Caco-2 (cell line): Measurements from ENCODE around the gene UST. TPM values are rescaled to one million over a fixed set of nuclear protein-coding genes. Genes with fewer than 3 reads are reported as not detected.
"Not testable (repeated sequence)": the region's sequence is repeated elsewhere in the genome, so short reads cannot be mapped to it uniquely, and the experiment has no call there.

Experiments
- BruUV-seq: library from RNA; stranded (reverse); fragments of 400-500 nt; replicated peaks from 2 replicates; lab custom pipeline; 2021; lab: Mats Ljungman, UMichigan
- CTCF ChIA-PET: fragments of 300-600 bp; sonication (Branson Sonifier 250); formaldehyde crosslinking; loops from one replicate; lab custom pipeline; 2022; ENCODE audit warnings: antibody characterized with exemption; lab: Charles Lee
- POLR2A ChIA-PET: fragments of 300-600 bp; sonication (Branson Sonifier 250); formaldehyde crosslinking; loops from one replicate; lab custom pipeline; 2022; ENCODE audit warnings: antibody characterized with exemption; lab: Charles Lee
- DNase-seq, 2 experiments: peaks; one replicate each; pipeline versions ENCODE4 v3.0.0 to v3.0.0-alpha.2; 2020 to 2022
- H3K27me3 ChIP-seq: replicated peaks from 2 replicates; pipeline ENCODE4 v1.6.0; 2011; ENCODE audit warnings: low read length; ENCODE audit not compliant: control insufficient read depth, insufficient read depth
- H3K36me3 ChIP-seq: 2 replicates; pipeline ENCODE4 v1.5.1; 2011; ENCODE audit warnings: low read length; ENCODE audit not compliant: control insufficient read depth, insufficient read depth
- H3K4me1 ChIP-seq: fragments of 250-450 bp; sonication (Bioruptor Pico); 2 replicates; pipeline ENCODE4 v1.5.1; 2020; ENCODE audit warnings: mild to moderate bottlenecking
- H3K4me3 ChIP-seq: 2 replicates; pipeline ENCODE4 v1.5.1; 2011; ENCODE audit warnings: low read depth, mild to moderate bottlenecking, control low read depth, low read length
- H3K9me3 ChIP-seq: fragments of 250-450 bp; sonication (Bioruptor Pico); 2 replicates; pipeline ENCODE4 v1.5.1; 2020; ENCODE audit warnings: mild to moderate bottlenecking, moderate library complexity
- H3K27ac Mint-ChIP-seq: one replicate; pipeline ENCODE4 v1.8.0; 2022; ENCODE audit warnings: mixed read lengths; ENCODE audit not compliant: unreplicated experiment
- H3K27me3 Mint-ChIP-seq: one replicate; pipeline ENCODE4 v1.8.0; 2022; ENCODE audit warnings: mixed read lengths; ENCODE audit not compliant: insufficient read depth, unreplicated experiment
- H3K36me3 Mint-ChIP-seq: one replicate; pipeline ENCODE4 v1.8.0; 2022; ENCODE audit warnings: mild to moderate bottlenecking, mixed read lengths; ENCODE audit not compliant: insufficient read depth, unreplicated experiment
- H3K4me1 Mint-ChIP-seq: one replicate; pipeline ENCODE4 v1.8.0; 2022; ENCODE audit warnings: low read depth, mixed read lengths; ENCODE audit not compliant: unreplicated experiment
- H3K4me3 Mint-ChIP-seq: one replicate; pipeline ENCODE4 v1.8.0; 2022; ENCODE audit warnings: mild to moderate bottlenecking, moderate library complexity, mixed read lengths; ENCODE audit not compliant: unreplicated experiment
- H3K9me3 Mint-ChIP-seq: one replicate; pipeline ENCODE4 v1.8.0; 2022; ENCODE audit warnings: mixed read lengths; ENCODE audit not compliant: unreplicated experiment
- intact Hi-C: fragments of 100-400 bp; cut with micrococcal nuclease; formaldehyde crosslinking; loops from one replicate; pipeline ENCODE4 v1.10.0; 2022; ENCODE audit not compliant: unreplicated experiment
- total RNA-seq: library from RNA; stranded (reverse); gene quantifications from 2 replicates; pipeline ENCODE4 v1.2.3, GENCODE V29; 2022
- TF ChIP-seq, protein P1 (sequence below), 2 experiments: fragments of 200-600 bp in 1 of 2; IDR thresholded peaks; 1 replicate in 1 of 2; 2 replicates in 1 of 2; pipeline versions ENCODE4 v1.5.1 to v1.8.0; 2011 to 2022; ENCODE audit warnings: antibody characterized with exemption in 1 of 2, control low read depth in 1 of 2, inconsistent platforms in 1 of 2, low read depth in 1 of 2, low read length in 1 of 2, mild to moderate bottlenecking in 1 of 2, moderate library complexity in 1 of 2; ENCODE audit not compliant: insufficient read depth in 1 of 2, severe bottlenecking in 1 of 2, unreplicated experiment in 1 of 2

The UST gene
- total RNA-seq, 1 experiment from 2014 or later = not detected

DNA sequence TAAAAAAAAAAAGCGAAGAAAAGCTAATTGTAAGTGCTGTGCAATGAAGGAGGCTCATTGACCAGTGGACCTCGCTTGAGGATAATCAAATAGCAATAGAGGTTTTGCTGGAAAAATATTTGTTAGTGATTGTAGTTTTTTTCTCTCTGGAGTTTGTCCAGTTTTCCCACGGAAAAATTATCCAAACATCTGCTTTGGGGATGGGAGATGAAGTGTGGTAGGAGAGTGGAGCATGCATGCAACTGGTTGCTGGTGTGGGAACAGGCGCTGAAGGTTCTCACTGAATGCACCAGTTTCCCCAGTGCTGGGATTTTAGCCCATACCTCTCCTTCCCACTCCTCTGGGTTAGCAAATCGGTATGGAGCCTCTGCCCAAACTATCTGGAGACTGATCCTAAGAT, 288.9 kb downstream of the UST start:
- H3K36me3 Mint-ChIP-seq = no peaks in the 10 kb centered on the region
- Histone ChIP-seq H3K4me3 (no peak overlapping the region), H3K36me3 (no peaks in the 10 kb centered on the region), H3K4me1 (no peaks in the 10 kb centered on the region), H3K27me3 (no peaks in the 10 kb centered on the region), H3K9me3 (no peaks in the 10 kb centered on the region)
- POLR2A ChIA-PET = no interaction called here
- no peak overlapping the region for H3K27ac Mint-ChIP-seq
- H3K4me1 Mint-ChIP-seq = no peaks in the 10 kb centered on the region
- no peaks in the 10 kb centered on the region for H3K27me3 Mint-ChIP-seq
- DNase-seq = no peak
- TF ChIP-seq, protein P1, sequence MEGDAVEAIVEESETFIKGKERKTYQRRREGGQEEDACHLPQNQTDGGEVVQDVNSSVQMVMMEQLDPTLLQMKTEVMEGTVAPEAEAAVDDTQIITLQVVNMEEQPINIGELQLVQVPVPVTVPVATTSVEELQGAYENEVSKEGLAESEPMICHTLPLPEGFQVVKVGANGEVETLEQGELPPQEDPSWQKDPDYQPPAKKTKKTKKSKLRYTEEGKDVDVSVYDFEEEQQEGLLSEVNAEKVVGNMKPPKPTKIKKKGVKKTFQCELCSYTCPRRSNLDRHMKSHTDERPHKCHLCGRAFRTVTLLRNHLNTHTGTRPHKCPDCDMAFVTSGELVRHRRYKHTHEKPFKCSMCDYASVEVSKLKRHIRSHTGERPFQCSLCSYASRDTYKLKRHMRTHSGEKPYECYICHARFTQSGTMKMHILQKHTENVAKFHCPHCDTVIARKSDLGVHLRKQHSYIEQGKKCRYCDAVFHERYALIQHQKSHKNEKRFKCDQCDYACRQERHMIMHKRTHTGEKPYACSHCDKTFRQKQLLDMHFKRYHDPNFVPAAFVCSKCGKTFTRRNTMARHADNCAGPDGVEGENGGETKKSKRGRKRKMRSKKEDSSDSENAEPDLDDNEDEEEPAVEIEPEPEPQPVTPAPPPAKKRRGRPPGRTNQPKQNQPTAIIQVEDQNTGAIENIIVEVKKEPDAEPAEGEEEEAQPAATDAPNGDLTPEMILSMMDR (IDR thresholded peaks at IDR 0.05; ENCODE audit: insufficient read depth in 1 of 2, low read depth in 1 of 2, low read length in 1 of 2, severe bottlenecking in 1 of 2, unreplicated experiment in 1 of 2) = no peak
- intact Hi-C loops = no loop called here
- BruUV-seq = no TSS peak
- H3K9me3 Mint-ChIP-seq = no peaks in the 10 kb centered on the region
- CTCF ChIA-PET = no interaction called here
- no peak overlapping the region for H3K4me3 Mint-ChIP-seq

GRCh38 chr6:149037051-149037671, 290.3 kb downstream of the UST start:
- Mint-ChIP-seq H3K4me1 (no peaks in the 10 kb centered on the region), H3K27ac (no peak overlapping the region), H3K27me3 (no peaks in the 10 kb centered on the region), H3K36me3 (no peaks in the 10 kb centered on the region), H3K4me3 (no peak overlapping the region), H3K9me3 (no peaks in the 10 kb centered on the region)
- no TSS peak for BruUV-seq
- intact Hi-C loops = no loop called here
- Histone ChIP-seq H3K9me3 (no peaks in the 10 kb centered on the region), H3K27me3 (no peaks in the 10 kb centered on the region), H3K36me3 (no peaks in the 10 kb centered on the region), H3K4me3 (no peak overlapping the region), H3K4me1 (no peaks in the 10 kb centered on the region)
- TF ChIP-seq, protein P1 (IDR thresholded peaks at IDR 0.05; ENCODE audit: insufficient read depth in 1 of 2, low read depth in 1 of 2, low read length in 1 of 2, severe bottlenecking in 1 of 2, unreplicated experiment in 1 of 2) = no peak
- DNase-seq = no peak
- ChIA-PET POLR2A (no interaction called here), CTCF (no interaction called here)

- H3K9me3 Mint-ChIP-seq, H3K4me1 ChIP-seq, H3K27me3 ChIP-seq, H3K36me3 ChIP-seq, DNase-seq, intact Hi-C loops, H3K9me3 ChIP-seq, H3K27me3 Mint-ChIP-seq, H3K27ac Mint-ChIP-seq, BruUV-seq, H3K4me3 Mint-ChIP-seq, POLR2A ChIA-PET, H3K36me3 Mint-ChIP-seq, CTCF ChIA-PET, H3K4me3 ChIP-seq, H3K4me1 Mint-ChIP-seq: not testable (repeated sequence)
These were observed 292.2 kb downstream of the UST start for GRCh38 chr6:149039025-149039424.
